HG03571 (cell line): ENCODE data around the gene VIT.

Source experiments
- ATAC-seq: cut with Tn5 transposase; IDR thresholded peaks from one replicate; pipeline ENCODE4 v1.9.1; 2021; ENCODE audit not compliant: unreplicated experiment

VIT gene

DNA sequence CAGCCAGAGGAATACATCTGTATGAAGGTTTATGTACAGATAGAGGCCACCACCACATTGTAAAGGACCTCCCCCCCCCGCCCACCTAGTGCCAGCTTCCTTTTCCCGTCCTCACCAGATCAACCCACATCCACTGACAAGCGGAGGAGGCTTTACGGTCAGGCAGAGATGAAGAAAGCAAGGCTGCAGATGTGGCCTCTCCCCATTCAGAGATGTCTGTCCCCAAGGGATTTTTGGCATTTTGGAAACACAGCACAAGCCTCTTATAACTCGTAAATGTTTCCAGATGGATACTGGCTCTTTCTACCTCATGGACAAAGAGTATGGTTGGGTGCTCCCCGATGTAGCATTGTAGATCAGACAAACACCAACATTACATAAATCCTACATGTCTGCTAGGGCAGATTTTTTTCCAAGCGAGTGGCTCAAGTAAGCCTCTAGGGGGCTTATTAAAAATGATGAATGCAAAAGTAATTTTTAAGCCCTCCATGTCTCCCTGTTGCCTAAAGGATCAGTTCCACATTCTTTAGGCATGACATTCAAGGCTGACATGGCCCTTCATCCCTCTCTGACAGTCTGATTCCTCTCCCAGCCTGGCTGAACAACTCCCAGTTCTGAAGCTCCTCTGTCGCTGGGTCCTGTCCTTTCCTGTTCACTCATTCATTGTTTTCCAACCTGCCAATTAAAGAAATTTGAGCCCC lies 11.7 kb downstream of the VIT start:
- no peak for ATAC-seq

DNA sequence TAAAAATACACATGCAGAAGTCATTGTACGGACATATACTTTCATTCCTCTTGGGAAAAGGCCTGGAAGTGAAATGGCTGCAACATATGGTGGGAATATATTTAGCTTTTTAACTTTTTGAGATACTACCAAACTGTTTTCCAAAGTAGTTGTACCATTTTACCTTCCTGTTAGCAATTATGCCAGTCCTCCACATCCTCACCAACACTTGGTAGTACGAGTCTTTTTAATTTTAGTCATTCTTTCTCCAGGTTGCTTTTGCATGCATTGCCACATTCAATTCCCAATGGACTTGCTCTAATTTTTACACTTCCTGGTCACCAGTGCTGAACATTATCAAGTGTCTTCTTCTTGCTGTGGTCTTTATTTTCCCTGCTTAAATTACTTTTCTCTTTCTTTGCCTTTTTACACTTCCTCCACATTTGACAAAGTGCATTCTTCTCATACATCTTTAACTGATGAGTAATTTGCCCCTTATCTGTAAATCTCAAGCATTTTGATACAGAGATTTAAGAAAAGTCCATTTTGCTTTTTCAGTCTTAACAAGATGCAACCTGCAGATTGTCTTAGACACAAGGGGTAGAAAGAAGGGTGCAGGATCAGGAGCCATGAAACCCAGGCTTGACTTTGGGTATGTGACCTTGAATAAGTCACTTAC lies 14.5 kb downstream of the VIT start:
- no peak for ATAC-seq

DNA sequence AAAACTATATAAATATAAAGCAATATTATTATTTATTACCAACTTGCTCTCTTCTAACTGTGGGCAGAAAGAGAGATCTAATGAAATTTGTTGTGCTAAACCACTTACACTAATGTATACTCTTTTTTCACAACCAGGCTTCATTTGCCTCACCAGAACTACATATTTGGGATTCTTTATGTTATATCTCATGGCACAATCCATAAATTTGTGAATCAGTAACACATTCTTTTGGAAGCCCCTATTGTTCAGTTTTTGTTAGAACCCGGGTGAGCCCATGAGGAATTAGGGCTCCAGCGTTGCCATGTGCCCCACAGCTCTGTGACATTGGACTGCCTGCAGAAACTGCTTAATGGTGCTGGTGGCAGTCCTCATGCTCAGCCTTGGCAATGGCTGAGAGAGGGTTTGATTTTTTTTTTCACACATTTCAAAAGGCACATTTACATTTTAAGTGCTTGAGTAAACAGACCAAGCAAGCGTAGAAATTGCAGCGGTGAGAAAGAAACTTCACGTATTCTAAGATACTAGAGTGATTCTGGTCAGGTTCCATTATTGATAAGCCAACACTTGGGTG lies 15.3 kb downstream of the VIT start:
- ATAC-seq = no peak

DNA sequence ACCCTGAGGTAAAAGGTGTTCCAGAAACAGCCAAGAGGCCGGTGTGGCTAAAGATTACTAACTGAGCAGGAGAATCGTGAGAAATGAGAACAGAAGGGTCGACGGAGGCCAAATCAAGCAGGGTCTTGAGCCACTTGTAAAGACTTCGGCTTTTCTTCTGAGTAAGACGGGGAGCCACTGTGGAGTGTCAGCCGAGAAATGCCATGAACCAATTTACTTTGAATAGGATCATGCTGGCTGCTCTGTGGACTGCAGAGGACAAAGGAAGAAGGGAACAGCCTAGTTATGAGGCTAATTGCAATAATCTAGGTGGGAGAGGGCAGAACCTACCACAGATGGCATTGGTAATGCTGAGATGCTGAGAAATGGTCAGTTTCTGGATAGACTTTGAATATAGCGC lies 16.8 kb downstream of the VIT start:
- no peak for ATAC-seq

DNA sequence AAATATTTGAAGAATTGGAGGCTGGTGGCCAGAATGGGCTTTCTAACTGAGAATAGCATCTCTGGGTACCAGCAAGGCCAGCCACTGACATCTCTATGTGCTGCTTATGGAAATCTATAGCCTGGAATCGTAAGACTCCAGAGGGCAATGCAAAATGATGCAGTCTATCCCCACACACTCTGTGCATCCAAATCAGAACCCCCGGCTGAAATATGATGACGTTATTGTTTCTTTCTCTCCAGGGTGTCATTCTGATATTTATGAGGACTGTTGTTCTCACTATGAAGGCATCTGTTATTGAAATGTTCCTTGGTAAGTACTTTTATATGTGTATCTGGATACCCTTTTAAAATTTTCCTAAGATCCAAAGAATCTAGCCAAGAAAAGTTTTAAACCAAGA lies 19.6 kb downstream of the VIT start:
- ATAC-seq = no peak

DNA sequence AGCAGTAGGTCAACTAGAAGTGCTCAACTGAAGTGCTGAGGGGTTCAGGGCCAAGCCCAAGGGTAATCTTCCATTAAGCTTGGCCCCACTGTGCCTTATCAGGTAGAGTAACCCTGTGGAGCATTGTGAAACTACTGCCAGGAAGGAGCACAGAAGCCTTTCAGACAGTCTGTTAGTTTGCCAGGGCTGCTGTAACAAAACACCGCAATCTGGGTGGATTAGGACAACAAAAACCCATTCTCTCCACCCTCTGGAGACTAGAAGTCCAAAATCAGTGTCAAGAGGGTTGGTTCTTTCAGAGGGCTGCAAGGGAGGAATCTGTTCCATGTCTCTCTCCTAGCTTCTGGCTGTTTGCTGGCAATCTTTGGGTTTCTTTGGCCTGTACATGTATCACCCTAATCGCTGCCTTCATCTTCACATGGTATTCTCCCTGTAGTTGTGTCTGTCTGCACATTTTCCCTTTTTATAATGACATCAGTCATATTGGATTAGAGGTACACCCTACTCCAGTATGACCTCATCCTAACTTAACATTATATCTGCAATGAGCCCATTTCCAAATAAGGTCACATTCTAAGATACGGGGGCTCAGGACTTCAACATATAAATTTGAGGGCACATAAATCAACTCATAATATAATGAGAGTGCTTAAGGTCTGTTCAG lies 21.2 kb downstream of the VIT start:
- no peak for ATAC-seq

DNA sequence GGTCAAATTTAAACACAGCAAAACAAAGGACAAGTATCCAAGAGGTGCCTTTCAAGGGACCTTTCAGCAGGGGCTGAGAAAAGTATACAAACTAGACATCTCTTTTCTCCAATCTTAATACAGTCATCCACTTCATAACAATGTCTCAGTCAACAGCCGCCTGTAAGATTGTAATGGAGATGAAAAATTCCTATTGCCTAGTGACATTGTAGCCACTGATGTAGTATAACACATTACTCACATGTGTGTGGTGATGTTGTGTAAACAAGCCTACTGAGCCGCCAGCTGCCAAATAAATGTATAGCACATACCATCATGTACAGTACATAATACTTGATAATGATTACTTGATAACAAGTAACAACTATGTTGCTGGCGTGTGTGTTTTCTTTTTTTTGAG lies 31.0 kb downstream of the VIT start:
- ATAC-seq = no peak

DNA sequence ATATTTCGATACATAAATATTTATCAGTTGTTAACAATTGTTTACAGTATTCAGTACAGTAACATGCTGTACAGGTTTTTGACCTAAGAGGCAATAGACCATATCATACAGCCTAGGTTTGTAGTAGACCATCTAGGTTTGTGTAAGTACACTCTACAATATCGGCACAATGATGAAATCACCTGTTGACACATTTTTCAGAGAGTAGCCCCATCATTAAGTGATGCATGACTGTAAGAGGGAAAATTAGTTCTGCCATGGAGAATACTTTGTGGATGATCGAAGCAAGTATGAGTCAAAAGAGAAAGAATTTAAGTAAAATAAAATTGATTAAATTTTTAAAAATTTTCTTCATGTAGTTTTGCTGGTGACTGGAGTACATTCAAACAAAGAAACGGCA lies 32.6 kb downstream of the VIT start:
- no peak for ATAC-seq

DNA sequence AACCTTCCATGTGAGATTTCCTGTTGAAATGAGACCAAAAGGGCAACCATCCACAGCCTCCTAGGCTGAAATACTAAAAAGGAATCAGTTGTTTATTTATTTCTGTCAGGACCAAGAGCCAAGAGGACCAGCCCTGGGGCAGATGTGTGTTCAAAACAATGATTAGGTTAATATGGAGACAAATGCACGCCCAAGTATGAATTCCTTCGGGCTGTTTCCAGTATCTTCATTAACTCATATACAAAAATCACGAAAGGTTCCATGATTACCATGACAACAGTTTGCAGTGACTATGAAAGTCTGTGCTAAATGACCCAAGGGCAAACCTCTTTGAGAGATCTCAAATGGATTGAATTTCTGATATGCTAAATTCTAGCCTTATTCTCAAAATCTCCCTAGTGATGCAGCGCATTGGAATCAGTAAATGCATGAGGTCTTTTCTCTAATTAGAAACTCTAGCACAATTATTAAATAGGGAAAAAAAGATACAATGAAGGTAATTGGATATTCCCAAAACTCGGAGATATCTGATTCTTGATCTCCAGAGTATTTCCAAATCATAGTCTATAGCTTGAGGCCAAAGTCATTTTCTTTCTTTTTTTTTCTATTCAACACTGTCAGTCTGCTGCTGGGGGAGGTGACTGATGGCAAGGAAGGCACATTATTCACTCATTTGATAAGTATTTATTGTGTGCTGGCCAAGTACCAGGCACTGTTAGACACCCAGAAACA lies 35.6 kb downstream of the VIT start:
- no peak for ATAC-seq

DNA sequence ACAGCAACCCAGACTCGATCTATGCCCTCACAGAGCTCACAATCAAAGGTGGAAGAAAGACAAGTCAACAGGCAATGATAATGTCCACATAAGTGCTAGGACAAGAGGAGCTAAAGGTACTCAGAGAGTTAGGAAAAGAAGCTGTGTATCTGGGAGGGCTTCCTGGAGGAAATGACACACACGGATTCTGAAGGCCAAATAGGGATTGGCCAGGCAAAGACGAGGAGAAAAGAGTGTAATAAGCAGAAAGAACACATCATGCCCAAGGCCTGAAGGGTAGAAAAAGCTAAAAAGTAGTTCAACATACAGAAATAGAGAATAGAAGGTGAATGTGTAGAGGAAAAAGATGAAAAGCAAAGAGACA lies 36.1 kb downstream of the VIT start:
- no peak for ATAC-seq

DNA sequence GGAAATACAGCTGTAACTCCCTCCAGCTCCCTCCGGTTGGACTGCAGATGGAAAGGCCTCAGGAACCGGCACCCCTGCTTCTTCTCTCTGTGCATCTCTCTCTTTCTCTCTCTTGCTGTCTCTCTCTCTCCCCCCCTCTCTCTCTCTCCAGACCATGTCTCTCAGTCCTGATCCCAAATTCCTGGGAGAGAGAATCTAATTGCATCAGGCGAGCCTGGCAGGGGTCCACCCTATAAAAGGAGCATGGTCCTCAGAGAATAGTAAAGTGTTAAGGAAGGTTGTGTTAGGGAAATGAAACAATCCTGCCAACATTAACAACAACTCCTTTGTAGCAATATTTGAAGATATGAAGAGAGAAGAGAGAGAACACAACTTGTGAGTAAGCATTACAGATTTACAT lies 36.7 kb downstream of the VIT start:
- ATAC-seq = no peak

DNA sequence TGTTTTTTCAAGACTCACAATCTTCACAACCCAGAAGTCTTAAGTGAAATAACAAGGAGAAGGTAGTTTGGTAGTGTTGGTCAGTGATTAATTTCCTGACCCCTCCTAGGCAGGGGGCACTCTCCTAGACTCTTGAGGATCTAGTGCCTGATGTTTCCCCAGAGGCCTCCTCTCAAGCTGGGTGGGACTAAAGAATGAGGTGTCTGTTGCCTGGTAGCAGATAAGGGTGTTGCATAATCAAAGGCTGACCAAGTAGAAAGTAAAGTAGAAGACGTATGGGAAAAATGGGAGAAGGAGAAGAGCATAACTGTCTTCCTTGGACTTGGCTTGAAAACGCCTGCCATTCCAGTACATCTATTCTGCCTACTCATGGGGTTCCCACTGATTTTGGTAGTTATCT lies 37.8 kb downstream of the VIT start:
- no peak for ATAC-seq

DNA sequence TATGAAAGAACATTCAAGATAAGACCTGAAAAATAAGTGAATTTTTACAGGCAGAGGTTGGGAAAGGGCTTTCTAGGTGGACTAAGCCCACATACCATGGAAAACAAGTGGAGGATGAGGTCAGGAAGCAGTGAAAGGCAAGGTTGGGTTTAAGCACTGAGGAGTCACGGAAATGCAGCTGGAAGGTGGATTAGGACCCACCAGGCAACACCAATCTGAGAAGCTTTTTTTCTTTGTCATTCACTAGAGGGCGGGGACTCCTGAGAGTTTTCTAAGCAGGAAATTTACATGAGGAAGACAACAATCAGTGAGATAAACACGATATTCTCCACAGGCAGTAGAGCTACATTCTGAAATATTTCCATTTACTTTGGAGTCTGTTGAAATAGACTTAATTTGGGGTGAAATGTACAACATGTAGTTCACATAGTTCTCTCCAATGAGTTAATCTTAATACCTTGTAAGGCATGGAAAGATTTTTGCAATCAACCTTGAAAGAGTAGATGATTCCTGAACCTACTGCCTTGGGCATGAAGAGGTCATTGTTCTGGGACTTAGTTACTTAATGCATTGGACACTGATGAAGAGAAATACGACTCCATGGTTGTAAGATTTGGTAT lies 40.7 kb downstream of the VIT start:
- no peak for ATAC-seq

DNA sequence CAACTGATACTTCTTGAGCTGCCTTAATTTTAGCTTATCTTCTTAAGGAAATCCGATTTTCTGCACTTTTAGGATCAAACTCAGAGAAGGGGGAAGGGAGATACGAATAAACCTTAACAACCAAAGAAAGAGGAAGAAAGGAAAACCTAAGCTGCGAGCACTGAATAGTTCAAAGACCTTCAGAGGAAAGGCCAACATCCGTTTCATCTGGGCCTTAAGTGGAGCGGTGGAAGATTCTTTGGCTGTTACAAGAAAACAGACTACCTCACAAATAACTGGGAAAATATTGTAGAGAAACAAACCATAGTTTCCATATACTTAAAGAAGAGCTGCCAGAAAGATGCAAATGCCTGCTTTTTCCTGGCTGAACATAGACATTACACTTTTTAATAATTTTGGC lies 43.6 kb downstream of the VIT start:
- ATAC-seq = no peak

DNA sequence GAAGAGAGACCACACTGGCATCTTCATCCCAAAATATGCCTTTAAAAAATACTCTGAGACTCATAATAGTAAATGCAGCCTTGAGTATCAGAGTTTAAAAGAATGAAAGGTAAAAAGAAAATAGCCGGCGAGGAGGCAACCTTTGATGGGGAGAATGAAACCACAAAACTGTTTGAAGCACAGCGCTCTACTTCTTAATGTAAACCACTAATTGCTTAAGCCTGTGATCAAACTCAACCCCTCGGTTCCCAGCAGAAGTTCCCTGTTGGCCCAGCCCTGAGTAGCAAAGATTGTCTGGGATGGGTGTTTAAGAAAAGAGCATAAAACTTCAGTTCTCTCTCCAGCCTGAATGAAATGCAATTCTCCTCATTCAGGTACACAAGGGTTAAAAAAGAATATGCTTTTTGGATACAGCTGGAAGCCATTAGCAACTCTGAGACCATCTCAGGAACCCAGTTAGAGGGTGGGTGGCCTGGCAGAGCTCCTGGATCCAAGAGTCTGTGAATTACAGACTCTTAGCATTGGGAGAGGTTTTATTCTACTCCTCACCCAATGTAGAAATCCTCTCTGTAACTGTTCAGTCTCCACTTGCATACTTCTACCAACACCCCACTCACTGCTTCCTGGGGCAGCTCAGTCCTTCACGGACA lies 44.8 kb downstream of the VIT start:
- ATAC-seq = no peak

DNA sequence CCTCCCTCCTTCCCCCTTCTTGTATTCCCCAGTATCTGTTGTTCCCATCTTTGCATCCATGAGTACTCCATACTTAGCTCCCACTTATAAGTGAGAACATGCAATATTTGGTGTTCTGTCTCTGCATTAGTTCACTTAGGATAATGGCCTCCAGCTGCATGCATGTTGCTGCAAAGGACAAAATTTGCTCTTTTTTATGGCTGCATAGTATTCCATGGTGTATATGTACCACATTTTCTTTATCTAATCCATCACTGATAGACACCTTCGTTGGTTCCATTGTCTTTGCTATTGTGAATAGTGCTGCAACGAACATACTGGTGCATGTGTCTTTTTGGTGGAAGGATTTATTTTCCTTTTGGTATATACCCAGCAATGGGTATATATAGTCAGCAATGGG lies 47.4 kb downstream of the VIT start:
- no peak for ATAC-seq

DNA sequence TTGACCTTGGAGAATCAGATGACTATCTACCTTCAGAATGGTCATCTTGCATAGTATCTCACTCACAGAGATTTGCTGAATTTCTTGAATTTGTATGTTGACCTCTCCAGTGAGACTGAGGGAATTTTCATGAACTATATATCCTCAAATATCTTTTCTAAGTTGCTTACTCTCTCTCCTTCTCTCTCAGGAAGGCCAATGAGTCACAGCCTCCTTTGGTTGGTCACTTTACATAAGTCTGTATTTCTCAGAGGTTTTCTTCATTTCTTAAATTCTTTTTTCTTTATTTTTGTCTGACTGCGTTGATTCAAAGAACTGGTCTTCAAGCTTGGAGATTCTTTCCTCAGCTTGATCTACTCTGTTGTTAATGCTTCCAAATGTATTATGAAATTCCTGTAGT lies 51.7 kb downstream of the VIT start:
- no peak for ATAC-seq

DNA sequence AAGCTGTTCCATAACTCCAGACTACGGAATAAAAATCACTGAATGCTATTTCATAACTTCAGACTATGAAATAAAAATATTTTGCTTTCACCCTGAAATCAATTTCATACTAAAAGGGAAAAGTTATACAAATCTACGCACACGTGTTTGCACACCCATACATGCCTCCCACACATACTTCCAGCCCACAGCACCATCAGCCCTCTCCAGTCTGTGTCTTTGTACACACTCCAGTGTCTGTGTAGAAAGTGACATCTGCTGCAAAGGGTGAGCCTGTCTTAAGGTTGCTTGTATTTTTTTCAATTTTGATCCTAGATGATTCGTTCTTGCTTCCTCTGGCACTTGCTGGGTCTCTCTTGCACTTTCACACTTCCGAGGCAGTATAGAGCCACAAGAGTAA lies 53.6 kb downstream of the VIT start:
- no peak for ATAC-seq

DNA sequence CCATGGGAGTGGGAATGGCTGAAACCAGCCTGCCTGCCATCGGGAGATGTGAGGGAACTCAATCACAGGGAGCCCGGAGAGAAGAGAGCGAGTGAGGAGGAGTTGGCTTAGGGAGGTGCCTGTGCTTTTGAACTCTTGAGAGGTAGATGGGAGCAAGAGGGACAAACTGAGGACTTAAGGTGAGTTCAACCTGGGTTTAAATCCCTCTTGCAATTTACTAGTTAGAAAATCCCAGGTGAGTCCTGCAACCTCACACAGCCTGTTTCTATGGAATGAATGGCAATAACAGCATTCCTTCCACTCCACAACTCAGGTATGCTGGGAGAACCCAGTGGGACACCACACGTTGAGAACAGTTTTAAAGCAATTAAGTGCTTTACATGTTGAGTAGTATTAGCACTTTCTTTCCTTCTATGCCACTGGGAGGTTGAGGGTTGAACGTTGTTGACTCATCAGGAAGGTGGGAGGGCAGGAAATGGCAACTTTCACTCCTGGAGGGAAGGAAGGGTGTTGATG lies 57.3 kb downstream of the VIT start:
- no peak for ATAC-seq

DNA sequence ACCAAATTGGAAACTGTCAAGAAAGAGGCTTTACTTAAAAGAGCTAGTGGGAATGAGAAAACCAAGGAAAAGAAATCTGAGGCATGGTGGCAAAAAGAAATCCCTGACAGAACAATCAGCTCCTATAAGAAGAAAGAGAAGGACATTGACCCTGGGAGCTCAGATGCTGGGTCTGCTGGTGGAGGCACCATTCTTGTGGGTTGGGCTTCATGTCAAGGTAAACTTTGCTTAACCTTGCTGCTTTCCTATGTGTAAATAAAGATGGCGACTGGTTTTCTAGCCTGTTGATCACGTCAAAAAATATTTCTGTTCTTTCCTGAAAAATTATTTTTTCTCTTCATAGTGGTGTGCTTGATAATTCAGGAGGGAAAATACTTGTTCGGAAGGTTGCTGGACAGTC lies 58.1 kb downstream of the VIT start:
- ATAC-seq = no peak
